Esophagus muscularis mucosa (tissue), 4 donors: ENCODE measurements around the gene FGD6. TPM values are rescaled to one million over a fixed set of nuclear protein-coding genes. Genes with fewer than 3 reads are reported as not detected.

Experiments
- DNase-seq: peaks from one replicate; pipeline ENCODE4 v3.0.0-alpha.2; 2017; ENCODE audit errors: extremely low spot score
- H3K27ac ChIP-seq, 4 donors: fragments of 200-600 bp; sonication (generic); replicated peaks in 1 of 4; 1 replicate in 3 of 4; 2 replicates in 1 of 4; pipeline ENCODE4 v1.5.1; 2016 to 2019; ENCODE audit warnings: mild to moderate bottlenecking in 1 of 4
- H3K27me3 ChIP-seq, 4 donors: fragments of 200-600 bp; sonication (generic); one replicate each; pipeline versions ENCODE4 v1.5.1 to v1.6.0; 2016 to 2019
- H3K36me3 ChIP-seq, 4 donors: fragments of 200-600 bp; sonication (generic); one replicate each; pipeline ENCODE4 v1.5.1; 2016 to 2019
- H3K4me1 ChIP-seq, 4 donors: fragments of 200-600 bp; sonication (generic); one replicate each; pipeline ENCODE4 v1.5.1; 2016 to 2019
- H3K4me3 ChIP-seq, 4 donors: fragments of 200-600 bp; sonication (generic); 1 replicate in 2 of 4; 2 replicates in 2 of 4; pipeline ENCODE4 v1.5.1; 2016 to 2019; ENCODE audit warnings: mild to moderate bottlenecking in 4 of 4, moderate library complexity in 1 of 4
- H3K9me3 ChIP-seq, 4 donors: fragments of 200-600 bp; sonication (generic); 1 replicate in 3 of 4; 2 replicates in 1 of 4; pipeline ENCODE4 v1.5.1; 2016 to 2019
- EP300 ChIP-seq: sonication (generic); formaldehyde crosslinking; IDR thresholded peaks from one replicate; pipeline ENCODE4 v1.6.1; 2017; ENCODE audit warnings: antibody characterized with exemption
- POLR2A ChIP-seq: fragments of 450-650 bp; IDR thresholded peaks from one replicate; pipeline ENCODE4 v1.6.1; 2017; ENCODE audit warnings: antibody characterized with exemption, moderate library complexity, mild to moderate bottlenecking, low read depth
- POLR2AphosphoS5 ChIP-seq, 2 donors: sonication (generic); formaldehyde crosslinking; IDR thresholded peaks; one replicate each; pipeline ENCODE4 v1.6.1; 2017; ENCODE audit warnings: antibody characterized with exemption in 2 of 2
- WGBS: methylation state at CpG from one replicate; pipeline ENCODE4 v1.1.5; 2018; 5-methylcytosine and 5-hydroxymethylcytosine counted together
- intact Hi-C: fragments of 100-400 bp; cut with DNase I; formaldehyde crosslinking; loops from one replicate; pipeline ENCODE4 v1.15.1; 2023
- total RNA-seq, 4 donors: library from RNA; depleted of rRNA; stranded (reverse); fragments of >200 nt; gene quantifications; one replicate each; pipeline versions ENCODE4 v1.1.0 to v1.2.1, GENCODE V29; 2016
- TF ChIP-seq, protein P1 (sequence below), 3 experiments: fragments of 200-600 bp in 2 of 3; fragments of 450-650 bp in 1 of 3; sonication (generic) in 2 of 3; IDR thresholded peaks; one replicate each; pipeline ENCODE4 v1.5.1; 2017 to 2019; ENCODE audit warnings: antibody characterized with exemption in 3 of 3, mild to moderate bottlenecking in 2 of 3, moderate library complexity in 1 of 3

FGD6 gene
- total RNA-seq, 4 donors from 2014 or later = 30.5 to 48.6 (median 37.3) TPM

- no peak for DNase-seq
- Histone ChIP-seq H3K4me3 (no peak overlapping the region), H3K27ac (no peak overlapping the region), H3K9me3 (no peaks in the 10 kb centered on the region), H3K4me1 (peaks cover 38 to 85% (median 73%) of the 10 kb centered on the region in 4 donors), H3K27me3 (no peaks in the 10 kb centered on the region), H3K36me3 (peaks cover 0 to 14% (median 3%) of the 10 kb centered on the region in 4 donors)
- TF ChIP-seq POLR2AphosphoS5 (IDR thresholded peaks at IDR 0.05) (no peak), EP300 (no peak), POLR2A (no peak)
- TF ChIP-seq, protein P1, sequence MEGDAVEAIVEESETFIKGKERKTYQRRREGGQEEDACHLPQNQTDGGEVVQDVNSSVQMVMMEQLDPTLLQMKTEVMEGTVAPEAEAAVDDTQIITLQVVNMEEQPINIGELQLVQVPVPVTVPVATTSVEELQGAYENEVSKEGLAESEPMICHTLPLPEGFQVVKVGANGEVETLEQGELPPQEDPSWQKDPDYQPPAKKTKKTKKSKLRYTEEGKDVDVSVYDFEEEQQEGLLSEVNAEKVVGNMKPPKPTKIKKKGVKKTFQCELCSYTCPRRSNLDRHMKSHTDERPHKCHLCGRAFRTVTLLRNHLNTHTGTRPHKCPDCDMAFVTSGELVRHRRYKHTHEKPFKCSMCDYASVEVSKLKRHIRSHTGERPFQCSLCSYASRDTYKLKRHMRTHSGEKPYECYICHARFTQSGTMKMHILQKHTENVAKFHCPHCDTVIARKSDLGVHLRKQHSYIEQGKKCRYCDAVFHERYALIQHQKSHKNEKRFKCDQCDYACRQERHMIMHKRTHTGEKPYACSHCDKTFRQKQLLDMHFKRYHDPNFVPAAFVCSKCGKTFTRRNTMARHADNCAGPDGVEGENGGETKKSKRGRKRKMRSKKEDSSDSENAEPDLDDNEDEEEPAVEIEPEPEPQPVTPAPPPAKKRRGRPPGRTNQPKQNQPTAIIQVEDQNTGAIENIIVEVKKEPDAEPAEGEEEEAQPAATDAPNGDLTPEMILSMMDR (IDR thresholded peaks at IDR 0.05) = no peak
- intact Hi-C loops = no loop called here
- WGBS = 94% methylated on average over 1 of the region's 1 CpG
Observed at GRCh38 chr12:95225645-95226212, 8.5 kb upstream of the FGD6 start.

DNA sequence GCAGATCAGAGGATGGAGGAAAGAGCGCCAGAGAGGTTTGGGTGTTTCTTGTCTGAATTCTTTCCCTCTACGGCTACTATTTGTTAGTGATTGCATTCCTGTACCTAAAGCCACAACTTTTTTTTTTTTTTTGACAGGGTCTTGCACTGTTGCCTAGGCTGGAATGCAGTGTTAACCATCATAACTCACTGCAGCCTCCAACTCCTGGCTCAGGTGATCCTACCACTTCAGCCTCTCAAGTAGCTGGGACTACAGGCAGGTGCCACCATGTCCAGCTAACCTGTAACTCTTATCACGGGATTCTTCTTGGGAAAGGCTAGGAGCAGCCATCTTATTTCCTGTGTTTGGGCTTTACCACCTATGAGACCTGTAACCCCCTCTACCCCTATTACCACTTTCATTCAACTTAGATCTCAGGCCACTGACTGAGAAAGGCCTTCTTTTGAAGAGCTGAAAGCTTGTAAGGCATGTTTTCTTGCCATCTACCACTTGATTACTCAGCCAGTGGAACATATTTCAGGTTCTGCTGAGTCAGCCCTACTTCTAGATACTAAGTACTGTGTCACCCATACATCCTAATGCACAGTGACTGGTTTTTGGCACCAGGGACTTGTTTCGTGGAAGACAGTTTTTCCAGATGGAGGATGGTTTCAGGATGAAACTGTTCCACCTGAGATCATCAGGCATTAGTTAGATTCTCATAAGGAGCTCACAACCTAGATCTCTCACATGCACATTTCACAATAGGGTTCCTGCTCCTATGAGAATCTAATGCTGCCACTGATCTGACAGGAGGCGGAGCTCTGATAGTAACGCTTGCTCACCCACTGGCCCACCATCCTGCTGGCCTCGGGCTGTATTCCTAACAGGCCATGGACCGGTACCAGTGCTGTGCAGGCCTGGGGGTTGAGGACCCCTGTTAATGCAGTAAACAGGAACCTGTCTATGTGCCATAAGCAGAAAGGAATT lies 7.2 kb upstream of the FGD6 start:
- TF ChIP-seq EP300 = no peak
- TF ChIP-seq, protein P1 (IDR thresholded peaks at IDR 0.05) = no peak
- no peak for TF ChIP-seq POLR2A
- TF ChIP-seq POLR2AphosphoS5 (IDR thresholded peaks at IDR 0.05) = no peak
- Histone ChIP-seq H3K27me3 (no peaks in the 10 kb centered on the region), H3K36me3 (peaks cover 0 to 14% (median 3%) of the 10 kb centered on the region in 4 donors), H3K4me1 (peaks cover 38 to 85% (median 73%) of the 10 kb centered on the region in 4 donors), H3K9me3 (no peaks in the 10 kb centered on the region), H3K27ac (peak overlapping the region in 1 of 4 donors; percentile 21), H3K4me3 (no peak overlapping the region)
- intact Hi-C loops = no loop called here
- WGBS = 87% methylated on average over 8 of the region's 8 CpGs
- no peak for DNase-seq

DNA sequence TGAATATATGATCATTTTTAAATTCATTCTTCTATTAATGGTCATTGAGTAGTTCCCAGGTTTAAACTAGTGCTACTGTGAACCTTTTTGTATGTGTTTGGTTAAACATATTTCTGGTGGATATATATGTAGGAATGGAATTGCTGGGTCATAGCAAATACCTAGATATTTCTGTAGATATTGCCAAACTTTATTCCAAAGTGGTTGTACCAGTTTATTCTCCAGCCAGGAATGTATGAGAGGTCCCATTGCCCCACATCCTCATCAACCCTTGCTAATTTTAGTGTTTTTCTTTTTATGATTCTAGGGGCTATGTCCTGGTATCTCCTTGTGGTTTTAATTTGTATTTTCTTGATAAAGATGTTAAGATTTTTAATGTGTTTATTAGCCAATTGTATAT lies 3.5 kb upstream of the FGD6 start:
- H3K9me3 ChIP-seq = no peaks in the 10 kb centered on the region
- no peak overlapping the region for H3K4me3 ChIP-seq
- H3K27ac ChIP-seq = peak overlapping the region; percentile 9 to 99 (median 27)
- TF ChIP-seq POLR2A (no peak), EP300 (no peak), POLR2AphosphoS5 (IDR thresholded peaks at IDR 0.05) (no peak)
- TF ChIP-seq, protein P1 (IDR thresholded peaks at IDR 0.05) = no peak
- H3K36me3 ChIP-seq = peaks cover 0 to 14% (median 3%) of the 10 kb centered on the region in 4 donors
- H3K27me3 ChIP-seq = no peaks in the 10 kb centered on the region
- no peak for DNase-seq
- H3K4me1 ChIP-seq = peaks cover 33 to 62% (median 53%) of the 10 kb centered on the region in 4 donors
- intact Hi-C loops = no loop called here

DNA sequence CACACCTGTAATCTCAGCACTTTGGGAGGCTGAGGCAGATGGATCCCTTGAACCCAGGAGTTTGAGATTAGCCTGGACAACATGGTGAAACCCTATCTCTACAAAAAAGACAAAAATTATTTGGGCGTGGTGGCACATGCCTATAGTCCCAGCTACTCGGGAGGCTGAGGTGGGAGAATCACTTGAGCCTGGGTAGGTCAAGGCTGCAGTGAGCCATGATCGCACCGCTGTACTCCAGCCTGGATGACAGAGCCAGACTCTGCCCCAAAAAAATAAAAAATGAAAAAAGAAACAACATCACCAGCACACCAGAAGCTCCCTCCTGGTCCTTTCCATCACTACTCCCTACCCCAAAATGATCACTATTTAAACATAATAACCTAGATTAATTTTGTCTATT lies 2.9 kb upstream of the FGD6 start:
- peaks cover 33 to 67% (median 59%) of the 10 kb centered on the region in 4 donors for H3K4me1 ChIP-seq
- TF ChIP-seq, protein P1 (IDR thresholded peaks at IDR 0.05) = no peak
- TF ChIP-seq POLR2AphosphoS5 (IDR thresholded peaks at IDR 0.05) (no peak), EP300 (no peak), POLR2A (no peak)
- no peak for DNase-seq
- H3K9me3 ChIP-seq = no peaks in the 10 kb centered on the region
- intact Hi-C loops = no loop called here
- H3K36me3 ChIP-seq = peaks cover 0 to 11% (median 3%) of the 10 kb centered on the region in 4 donors
- no peak overlapping the region for H3K4me3 ChIP-seq
- no peaks in the 10 kb centered on the region for H3K27me3 ChIP-seq
- 94% methylated on average over 4 of the region's 4 CpGs for WGBS
- peak overlapping the region; percentile 29 to 99 (median 96) for H3K27ac ChIP-seq
